A204.1 (cell line): ENCODE results near the gene LKAAEAR1.

Experiments used
- FAIRE-seq: peaks from 2 replicates; lab custom pipeline; 2012; peaks lifted over from hg19 to GRCh38; lab: Jason Lieb, UNC

The LKAAEAR1 gene

GRCh38 chr20:64110411-64111068 is 26.3 kb upstream of the LKAAEAR1 start:
- no peak for FAIRE-seq

- no peak for FAIRE-seq
Measured at GRCh38 chr20:64109831-64110391, 25.7 kb upstream of the LKAAEAR1 start.

GRCh38 chr20:64108731-64109681 is 24.8 kb upstream of the LKAAEAR1 start:
- no peak for FAIRE-seq

GRCh38 chr20:64107736-64108457 is 23.7 kb upstream of the LKAAEAR1 start:
- FAIRE-seq = no peak

GRCh38 chr20:64106981-64107735 is 23.0 kb upstream of the LKAAEAR1 start, which contains the start of gene NPBWR2:
TSS of gene NPBWR2 (minus strand) at chr20:64107565. CDS start at chr20:64106831, 734 bp downstream.
- no peak for FAIRE-seq

- no peak for FAIRE-seq
Measured at GRCh38 chr20:64106435-64106961, 22.3 kb upstream of the LKAAEAR1 start.

GRCh38 chr20:64105846-64106434 is 21.7 kb upstream of the LKAAEAR1 start:
- no peak for FAIRE-seq

- no peak for FAIRE-seq
Measured at GRCh38 chr20:64104667-64105451, 20.7 kb upstream of the LKAAEAR1 start.

- no peak for FAIRE-seq
Measured at GRCh38 chr20:64103871-64104666, 19.9 kb upstream of the LKAAEAR1 start.

- no peak for FAIRE-seq
Measured at GRCh38 chr20:64102647-64103354, 18.6 kb upstream of the LKAAEAR1 start.

- no peak for FAIRE-seq
Measured at GRCh38 chr20:64101731-64102621, 17.8 kb upstream of the LKAAEAR1 start.

- no peak for FAIRE-seq
Measured at GRCh38 chr20:64100946-64101688, 16.9 kb upstream of the LKAAEAR1 start.

GRCh38 chr20:64100566-64100888 is 16.3 kb upstream of the LKAAEAR1 start:
- no peak for FAIRE-seq

- no peak for FAIRE-seq
Measured at GRCh38 chr20:64099880-64100565, 15.8 kb upstream of the LKAAEAR1 start.

- no peak for FAIRE-seq
Measured at GRCh38 chr20:64099086-64099786, 15.0 kb upstream of the LKAAEAR1 start.
